Osteoblast (primary cell): ENCODE measurements around the gene TAB3. TPM values are rescaled to one million over a fixed set of nuclear protein-coding genes. Genes with fewer than 3 reads are reported as not detected.

ENCODE experiments used
- DNase-seq: peaks from one replicate; pipeline ENCODE4 v3.0.0; 2011; ENCODE audit warnings: low spot score, mixed read lengths; ENCODE audit not compliant: insufficient read length; ENCODE audit errors: missing footprints
- H2AFZ ChIP-seq: 2 replicates; pipeline ENCODE4 v1.6.0; 2011; ENCODE audit warnings: mild to moderate bottlenecking, low read length
- H3K27ac ChIP-seq: 2 replicates; pipeline ENCODE4 v1.5.1; 2011; ENCODE audit warnings: mild to moderate bottlenecking, low read depth, low read length, moderate library complexity
- H3K27me3 ChIP-seq: 2 replicates; pipeline ENCODE4 v1.6.0; 2012; ENCODE audit warnings: mild to moderate bottlenecking, control low read depth, inconsistent platforms, low read length, moderate library complexity; ENCODE audit not compliant: insufficient read depth
- H3K36me3 ChIP-seq: 2 replicates; pipeline ENCODE4 v1.5.1; 2011; ENCODE audit warnings: mild to moderate bottlenecking, low read length, control low read depth, moderate library complexity; ENCODE audit not compliant: insufficient read depth
- H3K4me1 ChIP-seq: 2 replicates; pipeline ENCODE4 v1.5.1; 2011; ENCODE audit warnings: mild to moderate bottlenecking, low read length, control low read depth, moderate library complexity; ENCODE audit not compliant: insufficient read depth
- H3K4me2 ChIP-seq: 2 replicates; pipeline ENCODE4 v1.6.0; 2011; ENCODE audit warnings: mild to moderate bottlenecking, low read length; ENCODE audit not compliant: insufficient read depth
- H3K4me3 ChIP-seq: fragments of 200-600 bp; sonication (generic); 3 replicates; pipeline ENCODE4 v1.5.1; 2012; ENCODE audit warnings: mild to moderate bottlenecking, low read length, inconsistent platforms; ENCODE audit not compliant: insufficient read depth
- H3K79me2 ChIP-seq: 2 replicates; pipeline ENCODE4 v1.6.0; 2012; ENCODE audit warnings: mild to moderate bottlenecking, low read length, control low read depth, inconsistent platforms; ENCODE audit not compliant: insufficient read depth
- H3K9me3 ChIP-seq: 2 replicates; pipeline ENCODE4 v1.5.1; 2011; ENCODE audit warnings: low read depth, low read length, control low read depth
- H4K20me1 ChIP-seq: 2 replicates; pipeline ENCODE4 v1.6.0; 2012; ENCODE audit warnings: mild to moderate bottlenecking, low read length, control low read depth; ENCODE audit not compliant: insufficient read depth
- CTCF ChIP-seq: IDR thresholded peaks from 2 replicates; pipeline ENCODE4 v1.5.1; 2011; ENCODE audit warnings: mild to moderate bottlenecking, low read depth, low read length, moderate library complexity; ENCODE audit errors: extremely low read depth
- total RNA-seq: library from RNA; depleted of rRNA; stranded (reverse); fragments of >200 nt; gene quantifications from 2 replicates; pipeline ENCODE4 v1.2.3, GENCODE V29; 2012

Gene TAB3
- total RNA-seq, 1 donor: 15.2 TPM

DNA sequence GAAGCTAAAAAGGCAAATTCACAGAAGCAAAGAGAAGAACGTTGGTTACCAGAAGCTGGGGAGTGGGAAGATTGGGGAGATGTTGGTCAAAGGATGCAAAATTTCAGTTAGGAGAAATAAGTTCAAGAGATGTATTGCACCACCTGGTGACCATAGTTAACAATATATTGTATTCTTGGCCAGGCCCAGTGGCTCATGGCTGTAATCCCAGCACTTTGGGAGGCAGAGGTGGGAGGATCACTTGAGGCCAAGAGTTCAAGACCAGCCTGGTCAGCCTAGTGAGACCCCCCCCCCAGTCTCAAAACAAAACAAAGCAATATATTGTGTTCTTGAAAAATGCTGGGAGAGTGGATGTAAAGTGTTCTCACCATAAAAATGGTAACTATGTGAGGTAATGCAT lies 67.9 kb downstream of the TAB3 start:
- H4K20me1 ChIP-seq: no peaks in the 10 kb centered on the region
- no peaks in the 10 kb centered on the region for H3K4me1 ChIP-seq
- H3K27me3 ChIP-seq: no peaks in the 10 kb centered on the region
- no peak overlapping the region for H2AFZ ChIP-seq
- no peak overlapping the region for H3K4me2 ChIP-seq
- H3K9me3 ChIP-seq: no peaks in the 10 kb centered on the region
- TF ChIP-seq CTCF: no peak
- no peaks in the 10 kb centered on the region for H3K79me2 ChIP-seq
- no peak for DNase-seq
- H3K27ac ChIP-seq: no peak overlapping the region
- no peak overlapping the region for H3K4me3 ChIP-seq
- no peaks in the 10 kb centered on the region for H3K36me3 ChIP-seq

- H3K79me2 ChIP-seq: no peaks in the 10 kb centered on the region
- no peaks in the 10 kb centered on the region for H3K27me3 ChIP-seq
- no peak overlapping the region for H3K4me3 ChIP-seq
- no peak overlapping the region for H3K4me2 ChIP-seq
- H2AFZ ChIP-seq: no peak overlapping the region
- H3K4me1 ChIP-seq: no peaks in the 10 kb centered on the region
- no peak for DNase-seq
- H3K9me3 ChIP-seq: no peaks in the 10 kb centered on the region
- H3K27ac ChIP-seq: no peak overlapping the region
- H4K20me1 ChIP-seq: no peaks in the 10 kb centered on the region
- H3K36me3 ChIP-seq: no peaks in the 10 kb centered on the region
- no peak for TF ChIP-seq CTCF
Measured at GRCh38 chrX:30819080-30819479, 70.0 kb downstream of the TAB3 start.

DNA sequence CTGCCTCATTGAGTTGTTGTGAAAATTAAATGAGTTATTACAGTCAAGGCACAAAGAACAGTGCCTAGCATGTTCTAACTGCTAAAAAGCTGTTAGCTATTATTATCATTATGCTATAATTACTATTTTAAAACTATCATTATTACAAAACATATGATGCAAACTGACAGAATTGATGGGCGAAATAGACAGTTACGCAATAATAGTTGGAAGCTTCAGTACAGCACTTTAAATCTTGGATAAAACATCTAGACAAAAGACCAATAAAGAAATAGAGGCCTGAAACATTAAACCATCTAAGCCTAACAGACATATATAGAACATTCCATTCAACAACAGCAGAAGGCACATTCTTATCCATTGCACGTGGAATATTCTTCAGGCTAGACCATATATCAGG lies 73.0 kb downstream of the TAB3 start:
- H3K27me3 ChIP-seq: no peaks in the 10 kb centered on the region
- no peaks in the 10 kb centered on the region for H3K79me2 ChIP-seq
- no peaks in the 10 kb centered on the region for H4K20me1 ChIP-seq
- no peak overlapping the region for H3K4me3 ChIP-seq
- DNase-seq: no peak
- no peaks in the 10 kb centered on the region for H3K4me1 ChIP-seq
- no peak overlapping the region for H3K4me2 ChIP-seq
- H3K27ac ChIP-seq: no peak overlapping the region
- no peak overlapping the region for H2AFZ ChIP-seq
- no peaks in the 10 kb centered on the region for H3K36me3 ChIP-seq
- no peak for TF ChIP-seq CTCF
- no peaks in the 10 kb centered on the region for H3K9me3 ChIP-seq

GRCh38 chrX:30814978-30815377 lies 74.1 kb downstream of the TAB3 start:
- H3K4me1 ChIP-seq: no peaks in the 10 kb centered on the region
- no peak overlapping the region for H2AFZ ChIP-seq
- H3K27me3 ChIP-seq: no peaks in the 10 kb centered on the region
- no peak overlapping the region for H3K4me2 ChIP-seq
- no peaks in the 10 kb centered on the region for H3K9me3 ChIP-seq
- no peak overlapping the region for H3K27ac ChIP-seq
- DNase-seq: no peak
- no peak overlapping the region for H3K4me3 ChIP-seq
- H3K79me2 ChIP-seq: no peaks in the 10 kb centered on the region
- no peaks in the 10 kb centered on the region for H3K36me3 ChIP-seq
- TF ChIP-seq CTCF: no peak
- no peaks in the 10 kb centered on the region for H4K20me1 ChIP-seq
